OCI-LY1 (cell line): ENCODE measurements around the gene HCN4.

Source experiments
- H2AFZ ChIP-seq: fragments of 200-600 bp; sonication (generic), shearing (Covaris generic); 2 replicates; pipeline ENCODE4 v1.6.0; 2014; ENCODE audit warnings: antibody characterized with exemption, mild to moderate bottlenecking, low read length
- H3F3A ChIP-seq: fragments of 200-600 bp; sonication (generic), shearing (Covaris generic); 2 replicates; pipeline ENCODE4 v1.6.0; 2014; ENCODE audit warnings: mild to moderate bottlenecking, antibody characterized with exemption, low read length, moderate library complexity; ENCODE audit not compliant: insufficient read depth
- H3K27ac ChIP-seq: fragments of 200-600 bp; sonication (generic); 2 replicates; pipeline ENCODE4 v1.5.1; 2014; ENCODE audit warnings: low read length, mixed run types, mild to moderate bottlenecking, low read depth; ENCODE audit not compliant: poor library complexity, severe bottlenecking
- H3K27me3 ChIP-seq: fragments of 200-600 bp; sonication (generic); 2 replicates; pipeline ENCODE4 v1.6.0; 2014; ENCODE audit warnings: antibody characterized with exemption, mild to moderate bottlenecking, low read length, moderate library complexity; ENCODE audit not compliant: insufficient read depth
- H3K36me3 ChIP-seq: fragments of 200-600 bp; sonication (generic); 2 replicates; pipeline ENCODE4 v1.6.1; 2014; ENCODE audit warnings: mild to moderate bottlenecking, antibody characterized with exemption, low read length, moderate library complexity, mixed read lengths; ENCODE audit not compliant: insufficient read depth
- H3K4me1 ChIP-seq: fragments of 200-600 bp; sonication (generic); 2 replicates; pipeline ENCODE4 v1.5.1; 2014; ENCODE audit warnings: mild to moderate bottlenecking, low read length, moderate library complexity; ENCODE audit not compliant: insufficient read depth, severe bottlenecking
- H3K4me2 ChIP-seq: fragments of 200-600 bp; sonication (generic), shearing (Covaris generic); 2 replicates; pipeline ENCODE4 v1.6.1; 2014; ENCODE audit warnings: low read length
- H3K4me3 ChIP-seq: fragments of 200-600 bp; sonication (generic); 2 replicates; pipeline ENCODE4 v1.5.1; 2014; ENCODE audit warnings: low read length, low read depth, mild to moderate bottlenecking, mixed read lengths; ENCODE audit not compliant: poor library complexity, severe bottlenecking
- H3K79me2 ChIP-seq: fragments of 200-600 bp; shearing (Covaris generic); 2 replicates; pipeline ENCODE4 v1.6.1; 2016; ENCODE audit warnings: mixed run types, low read length, mixed read lengths; ENCODE audit not compliant: insufficient read depth
- H3K9ac ChIP-seq: fragments of 200-600 bp; sonication (generic), shearing (Covaris generic); 2 replicates; pipeline ENCODE4 v1.6.1; 2014; ENCODE audit warnings: mild to moderate bottlenecking, low read length, mixed read lengths
- H3K9me2 ChIP-seq: fragments of 200-600 bp; sonication (generic), shearing (Covaris generic); 2 replicates; pipeline ENCODE4 v1.6.1; 2014; ENCODE audit warnings: low read depth, mild to moderate bottlenecking, low read length, mixed read lengths
- H3K9me3 ChIP-seq: fragments of 200-600 bp; shearing (Covaris generic); 2 replicates; pipeline ENCODE4 v1.6.1; 2014; ENCODE audit warnings: low read length, mixed read lengths
- H4K20me1 ChIP-seq: fragments of 200-600 bp; sonication (generic), shearing (Covaris generic); 2 replicates; pipeline ENCODE4 v1.6.0; 2016; ENCODE audit warnings: mild to moderate bottlenecking, low read length; ENCODE audit not compliant: insufficient read depth
- CTCF ChIP-seq: fragments of 200-600 bp; sonication (generic), shearing (Covaris generic); IDR thresholded peaks from 2 replicates; pipeline ENCODE4 v1.5.1; 2017; ENCODE audit warnings: mild to moderate bottlenecking, antibody characterized with exemption, low read length, moderate library complexity, mixed read lengths
- EZH2 ChIP-seq: fragments of 200-600 bp; sonication (generic), shearing (Covaris generic); IDR thresholded peaks from 2 replicates; pipeline ENCODE4 v1.8.0; 2017; ENCODE audit warnings: borderline replicate concordance, mixed run types, mild to moderate bottlenecking, antibody characterized with exemption, low read length, moderate library complexity, mixed read lengths

HCN4 gene

GRCh38 chr15:73353734-73354133 lies 15.0 kb downstream of the HCN4 start:
- no peaks in the 10 kb centered on the region; the same call in 1 of the 2 replicates for H3K27me3 ChIP-seq
- H4K20me1 ChIP-seq: no peaks in the 10 kb centered on the region
- no peak for TF ChIP-seq EZH2
- no peak overlapping the region for H3K9ac ChIP-seq
- no peaks in the 10 kb centered on the region for H3K36me3 ChIP-seq
- H3K4me2 ChIP-seq: no peak overlapping the region
- no peaks in the 10 kb centered on the region for H3K9me2 ChIP-seq
- H3K4me3 ChIP-seq: no peak overlapping the region
- no peaks in the 10 kb centered on the region for H3F3A ChIP-seq
- H2AFZ ChIP-seq: no peak overlapping the region
- no peak overlapping the region for H3K27ac ChIP-seq
- no peaks in the 10 kb centered on the region for H3K79me2 ChIP-seq
- H3K4me1 ChIP-seq: no peaks in the 10 kb centered on the region
- no peaks in the 10 kb centered on the region for H3K9me3 ChIP-seq

DNA sequence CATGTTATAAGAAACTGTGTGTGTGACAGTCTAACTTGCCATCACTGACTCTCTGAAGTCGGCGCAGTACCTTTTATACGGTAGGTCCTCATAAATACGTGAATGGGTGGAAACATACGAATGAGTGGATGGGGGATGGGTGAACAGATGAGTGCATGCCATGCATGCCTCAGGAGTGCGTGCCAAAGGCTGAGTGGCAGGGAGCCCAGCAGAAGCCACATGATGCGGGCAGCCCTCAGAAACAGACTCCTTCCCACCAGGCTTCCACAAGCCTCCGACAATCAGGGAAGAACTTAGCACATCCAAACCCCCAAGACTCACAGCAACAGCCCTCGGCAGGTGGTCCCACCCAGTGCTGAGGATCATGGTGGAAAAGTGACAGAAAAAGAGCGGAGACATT lies 16.7 kb downstream of the HCN4 start:
- no peak overlapping the region for H2AFZ ChIP-seq
- H3K4me1 ChIP-seq: no peaks in the 10 kb centered on the region
- no peak overlapping the region for H3K9ac ChIP-seq
- no peak overlapping the region for H3K4me2 ChIP-seq
- H3K4me3 ChIP-seq: no peak overlapping the region
- TF ChIP-seq CTCF (no peak), EZH2 (no peak)
- H3K9me3 ChIP-seq: no peaks in the 10 kb centered on the region
- H3K27me3 ChIP-seq: no peaks in the 10 kb centered on the region
- H3K79me2 ChIP-seq: no peaks in the 10 kb centered on the region
- H3K27ac ChIP-seq: no peak overlapping the region
- no peaks in the 10 kb centered on the region for H3F3A ChIP-seq
- H3K36me3 ChIP-seq: no peaks in the 10 kb centered on the region
- H3K9me2 ChIP-seq: no peaks in the 10 kb centered on the region
- no peaks in the 10 kb centered on the region for H4K20me1 ChIP-seq

GRCh38 chr15:73349191-73349590 lies 19.6 kb downstream of the HCN4 start:
- H3K36me3 ChIP-seq: no peaks in the 10 kb centered on the region
- no peak overlapping the region for H2AFZ ChIP-seq
- H3K4me2 ChIP-seq: no peak overlapping the region
- H3K4me3 ChIP-seq: no peak overlapping the region
- H3K27me3 ChIP-seq: no peaks in the 10 kb centered on the region
- H3K4me1 ChIP-seq: no peaks in the 10 kb centered on the region
- H3K9me3 ChIP-seq: no peaks in the 10 kb centered on the region
- H3F3A ChIP-seq: no peaks in the 10 kb centered on the region
- no peaks in the 10 kb centered on the region for H3K9me2 ChIP-seq
- no peaks in the 10 kb centered on the region for H3K79me2 ChIP-seq
- H3K9ac ChIP-seq: no peak overlapping the region
- TF ChIP-seq CTCF (no peak), EZH2 (no peak)
- no peak overlapping the region for H3K27ac ChIP-seq
- no peaks in the 10 kb centered on the region for H4K20me1 ChIP-seq

DNA sequence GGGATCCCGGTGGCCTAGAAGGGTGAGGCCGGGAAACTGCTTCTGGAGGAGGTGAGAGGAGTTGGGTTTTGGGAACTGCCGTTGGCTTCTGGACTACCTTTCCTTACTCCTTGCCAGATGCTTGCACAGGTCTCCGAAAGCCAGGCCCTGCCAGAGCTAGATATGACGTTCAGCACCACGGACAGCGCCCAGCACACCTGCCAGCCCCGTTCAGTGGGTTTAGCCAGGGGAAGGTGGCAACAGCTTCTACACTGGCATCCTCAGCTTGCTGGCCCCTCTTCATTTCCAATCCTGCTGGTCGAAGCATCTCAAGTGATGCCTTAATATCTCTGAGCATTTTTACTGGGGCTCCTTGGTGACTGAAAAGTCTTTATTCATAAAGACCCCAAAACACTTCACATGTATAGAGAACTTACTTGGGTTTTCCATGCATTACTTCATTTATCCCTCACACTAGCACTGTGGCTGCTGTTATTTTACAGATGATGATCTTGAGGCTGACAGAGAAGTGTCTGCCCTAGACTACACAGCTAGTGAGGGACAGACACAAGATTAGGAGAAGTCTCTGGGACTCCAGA lies 21.9 kb downstream of the HCN4 start:
- Histone ChIP-seq H3K36me3 (no peaks in the 10 kb centered on the region), H3K4me1 (no peaks in the 10 kb centered on the region), H3K27ac (no peak overlapping the region), H3K4me3 (no peak overlapping the region), H3K4me2 (no peak overlapping the region), H4K20me1 (no peaks in the 10 kb centered on the region), H3K9me3 (peaks cover 3% of the 10 kb centered on the region; the same call in 1 of the 2 replicates), H3K79me2 (no peaks in the 10 kb centered on the region), H3F3A (no peaks in the 10 kb centered on the region), H2AFZ (no peak overlapping the region), H3K9ac (no peak overlapping the region), H3K9me2 (no peaks in the 10 kb centered on the region), H3K27me3 (no peaks in the 10 kb centered on the region)
- TF ChIP-seq CTCF (no peak), EZH2 (no peak)
